Spleen (tissue), 11 donors: Measurements from ENCODE around the gene MISP. TPM values are rescaled to one million over a fixed set of nuclear protein-coding genes. Genes with fewer than 3 reads are reported as not detected.
A peak's percentile ranks its signal among the peaks of the same experiment; 100 is the strongest.
"Not testable (repeated sequence)": the region's sequence is repeated elsewhere in the genome, so short reads cannot be mapped to it uniquely, and the experiment has no call there.

Experiments used
- DNase-seq: peaks from one replicate; pipeline ENCODE4 v3.0.0-alpha.2; 2020
- H3K27ac ChIP-seq, 8 donors: fragments of 200-600 bp; sonication (generic) in 7 of 8; 1 replicate in 4 of 8; 2 replicates in 4 of 8; pipeline versions ENCODE4 v1.5.0 to v1.8.0; 2016 to 2021; ENCODE audit warnings: inconsistent platforms in 4 of 8, mild to moderate bottlenecking in 4 of 8, moderate library complexity in 1 of 8
- H3K27me3 ChIP-seq, 7 donors: fragments of 200-600 bp; sonication (generic) in 6 of 7; replicated peaks in 1 of 7; 1 replicate in 4 of 7; 2 replicates in 3 of 7; pipeline versions ENCODE4 v1.5.0 to v1.8.0; 2016 to 2021; ENCODE audit warnings: inconsistent platforms in 3 of 7, mild to moderate bottlenecking in 1 of 7
- H3K36me3 ChIP-seq, 6 donors: fragments of 200-600 bp; sonication (generic) in 5 of 6; 1 replicate in 4 of 6; 2 replicates in 2 of 6; pipeline versions ENCODE4 v1.5.0 to v1.8.0; 2016 to 2021; ENCODE audit warnings: inconsistent platforms in 2 of 6
- H3K4me1 ChIP-seq, 6 donors: fragments of 200-600 bp; sonication (generic) in 5 of 6; 1 replicate in 3 of 6; 2 replicates in 3 of 6; pipeline versions ENCODE4 v1.5.0 to v1.8.0; 2016 to 2021; ENCODE audit warnings: inconsistent platforms in 3 of 6
- H3K4me3 ChIP-seq, 8 donors: fragments of 200-600 bp; sonication (generic) in 7 of 8; 1 replicate in 4 of 8; 2 replicates in 4 of 8; pipeline versions ENCODE4 v1.5.0 to v1.8.0; 2016 to 2021; ENCODE audit warnings: inconsistent platforms in 4 of 8, mild to moderate bottlenecking in 4 of 8, moderate library complexity in 2 of 8
- H3K9me3 ChIP-seq, 8 donors: fragments of 200-600 bp; sonication (generic) in 7 of 8; 1 replicate in 4 of 8; 2 replicates in 4 of 8; pipeline versions ENCODE4 v1.5.0 to v1.8.0; 2016 to 2021; ENCODE audit warnings: inconsistent platforms in 4 of 8
- CTCF ChIP-seq, 11 experiments: fragments of 200-600 bp in 7 of 11; fragments of 450-650 bp in 4 of 11; sonication (generic) in 4 of 11; IDR thresholded peaks in 8 of 11; conservative IDR thresholded peaks in 3 of 11; 1 replicate in 7 of 11; 2 replicates in 4 of 11; pipeline versions ENCODE4 v1.4.0 to v1.8.0; 2016 to 2021; ENCODE audit warnings: antibody characterized with exemption in 11 of 11, inconsistent platforms in 4 of 11, mild to moderate bottlenecking in 1 of 11
- POLR2A ChIP-seq, 3 donors: fragments of 450-650 bp; IDR thresholded peaks; one replicate each; pipeline ENCODE4 v1.5.1; 2017; ENCODE audit warnings: antibody characterized with exemption in 3 of 3, mild to moderate bottlenecking in 1 of 3
- POLR2AphosphoS5 ChIP-seq, 3 donors: sonication (generic); formaldehyde crosslinking; IDR thresholded peaks; one replicate each; pipeline ENCODE4 v1.5.1; 2017; ENCODE audit warnings: antibody characterized with exemption in 3 of 3
- WGBS, 5 donors: extraction: QIAGEN DNeasy Blood & Tissue Kit in 3 of 5; methylation state at CpG; one replicate each; pipeline versions ENCODE4 v1.1.5 to v1.1.7; 2013 to 2018; 5-methylcytosine and 5-hydroxymethylcytosine counted together
- intact Hi-C: fragments of 100-400 bp; cut with DNase I; formaldehyde crosslinking; loops from one replicate; pipeline ENCODE4 v1.15.0; 2023; ENCODE audit warnings: low total_unique reads
- polyA plus RNA-seq, 3 donors: library from polyadenylated mRNA; stranded (reverse); fragments of 200-250 nt; gene quantifications; one replicate each; pipeline ENCODE4 v1.2.1, GENCODE V29; 2013
- total RNA-seq, 7 donors: library from RNA; depleted of rRNA in 3 of 7; stranded (reverse); fragments of >200 nt in 3 of 7; fragmentation: NEBNext Ultra II Directional in 4 of 7; extraction: Animal tissue kit (Norgen Biotek cat#: 25700) in 4 of 7; gene quantifications; one replicate each; pipeline versions ENCODE4 v1.1.0 to v1.2.1, GENCODE V29; 2016 to 2021
- donor health status: healthy with polysubstance abuse.
- donor health status: DM: no; HTN: no; CAD: no; lungs with moderate emphysema.
- donor health status: DM: no; HTN: no; CAD: no.
- donor health status: Bipolar disorder and iron deficiency.
- donor health status: healthy.
- donor health status: DM: no; HTN: no; CAD: no.
- donor health status: DM: yes; HTN: yes; CAD: no.

Gene MISP
- total and polyA plus RNA-seq, 10 donors = 0.13 TPM; not detected in 9

GRCh38 chr19:725461-726089, 25.3 kb upstream of the MISP start:
- TF ChIP-seq POLR2A (IDR thresholded peaks at IDR 0.05) (no peak), CTCF (IDR thresholded peaks at IDR 0.05 in 8 of 11, conservative IDR thresholded peaks at IDR 0.05 in 3 of 11) (no peak), POLR2AphosphoS5 (IDR thresholded peaks at IDR 0.05) (no peak)
- intact Hi-C loops = no loop called here
- Histone ChIP-seq H3K4me3 (no peak overlapping the region), H3K4me1 (peaks cover 8 to 62% (median 34%) of the 10 kb centered on the region in 6 donors), H3K36me3 (no peaks in the 10 kb centered on the region), H3K27ac (peak overlapping the region in 2 of 8 donors; percentile 21 to 86), H3K27me3 (peaks cover 0 to 24% (median 4%) of the 10 kb centered on the region in 7 donors), H3K9me3 (no peaks in the 10 kb centered on the region)
- no peak for DNase-seq
- WGBS, 5 donors = 78 to 91% (median 87%) methylated on average over 13 of the region's 13 CpGs

- Histone ChIP-seq H3K4me3 (no peak overlapping the region), H3K36me3 (no peaks in the 10 kb centered on the region), H3K27me3 (peaks cover 0 to 11% (median 0%) of the 10 kb centered on the region in 7 donors), H3K4me1 (peaks cover 8 to 55% (median 30%) of the 10 kb centered on the region in 6 donors), H3K27ac (peak overlapping the region; percentile 44 to 92 (median 85)), H3K9me3 (no peaks in the 10 kb centered on the region)
- no peak for DNase-seq
- intact Hi-C loops = no loop called here
- 70 to 85% (median 76%) methylated on average over 28 to 43 of the region's 43 CpGs for WGBS, 5 donors
- TF ChIP-seq POLR2AphosphoS5 (IDR thresholded peaks at IDR 0.05) = no peak
- no peak for TF ChIP-seq POLR2A (IDR thresholded peaks at IDR 0.05)
- TF ChIP-seq CTCF (IDR thresholded peaks at IDR 0.05 in 8 of 11, conservative IDR thresholded peaks at IDR 0.05 in 3 of 11) = peak in 1 of 11 experiments; percentile 10
Observed at GRCh38 chr19:726993-727956, 23.6 kb upstream of the MISP start.

GRCh38 chr19:728011-728410, 22.9 kb upstream of the MISP start:
- Histone ChIP-seq H3K27ac (peak overlapping the region; percentile 44 to 92 (median 85)), H3K27me3 (peaks cover 0 to 4% (median 0%) of the 10 kb centered on the region in 7 donors), H3K4me1 (peaks cover 2 to 48% (median 23%) of the 10 kb centered on the region in 6 donors), H3K4me3 (no peak overlapping the region), H3K36me3 (no peaks in the 10 kb centered on the region), H3K9me3 (no peaks in the 10 kb centered on the region)
- 24 to 64% (median 42%) methylated on average over 23 to 26 of the region's 26 CpGs for WGBS, 5 donors
- peak; percentile 90 for DNase-seq
- intact Hi-C loops = no loop called here
- TF ChIP-seq CTCF (IDR thresholded peaks at IDR 0.05 in 8 of 11, conservative IDR thresholded peaks at IDR 0.05 in 3 of 11) (no peak), POLR2A (IDR thresholded peaks at IDR 0.05) (no peak), POLR2AphosphoS5 (IDR thresholded peaks at IDR 0.05) (peak; percentile 81 to 90 (median 87))

GRCh38 chr19:729564-729963, 21.3 kb upstream of the MISP start:
- H3K27me3 ChIP-seq, H3K9me3 ChIP-seq, intact Hi-C loops, H3K36me3 ChIP-seq, DNase-seq, H3K4me3 ChIP-seq: not testable (repeated sequence)
- Histone ChIP-seq H3K4me1 (peaks cover 0 to 55% (median 31%) of the 10 kb centered on the region in 6 donors), H3K27ac (peak overlapping the region in 6 of 8 donors; percentile 62 to 89 (median 66))
- WGBS, 5 donors = 63 to 88% (median 79%) methylated on average over 10 to 15 of the region's 15 CpGs
